GM19438 (cell line): ENCODE results near the gene CES3.

Experiments
- ATAC-seq: cut with Tn5 transposase; IDR thresholded peaks from one replicate; pipeline ENCODE4 v1.9.1; 2021; ENCODE audit warnings: low read depth; ENCODE audit not compliant: unreplicated experiment

CES3 gene

DNA sequence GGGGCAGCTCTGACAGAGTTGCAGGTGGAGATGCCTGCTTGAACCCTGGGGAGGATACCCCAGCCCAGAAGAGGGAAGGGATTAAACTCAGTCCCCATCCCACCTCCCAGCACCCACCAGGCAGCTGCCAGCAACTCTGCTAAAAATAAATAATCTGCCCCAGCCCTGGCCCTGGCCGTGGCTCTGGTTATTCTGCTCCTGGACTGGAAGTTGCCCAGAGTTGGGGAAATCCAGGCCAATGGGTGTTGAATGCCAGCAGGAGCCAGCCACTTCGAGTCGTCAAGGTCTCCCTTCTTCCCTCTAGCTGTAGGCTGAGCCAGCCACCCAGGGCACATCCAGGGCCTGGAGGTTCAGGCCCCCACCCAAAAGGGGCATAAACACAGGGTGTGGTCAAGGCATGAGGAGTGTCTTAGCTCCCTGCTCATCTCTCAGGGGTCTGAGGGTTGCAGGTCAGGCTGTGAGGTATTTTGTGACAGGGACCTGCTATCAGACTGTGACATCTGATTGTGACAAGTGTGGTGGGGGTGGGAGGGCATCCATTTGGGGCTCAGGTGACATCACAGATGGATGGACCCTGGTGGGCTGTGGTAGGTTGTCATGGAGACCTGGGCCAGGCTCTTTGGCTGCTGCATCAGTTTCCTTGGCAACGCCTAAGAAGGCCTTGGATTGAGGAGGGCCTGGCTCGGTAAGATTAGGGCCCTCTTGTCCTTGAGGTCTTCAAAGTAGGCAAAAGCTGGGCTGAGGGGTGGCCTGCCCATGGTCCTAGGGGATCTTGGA, 34.7 kb upstream of the CES3 start:
- ATAC-seq = no peak

DNA sequence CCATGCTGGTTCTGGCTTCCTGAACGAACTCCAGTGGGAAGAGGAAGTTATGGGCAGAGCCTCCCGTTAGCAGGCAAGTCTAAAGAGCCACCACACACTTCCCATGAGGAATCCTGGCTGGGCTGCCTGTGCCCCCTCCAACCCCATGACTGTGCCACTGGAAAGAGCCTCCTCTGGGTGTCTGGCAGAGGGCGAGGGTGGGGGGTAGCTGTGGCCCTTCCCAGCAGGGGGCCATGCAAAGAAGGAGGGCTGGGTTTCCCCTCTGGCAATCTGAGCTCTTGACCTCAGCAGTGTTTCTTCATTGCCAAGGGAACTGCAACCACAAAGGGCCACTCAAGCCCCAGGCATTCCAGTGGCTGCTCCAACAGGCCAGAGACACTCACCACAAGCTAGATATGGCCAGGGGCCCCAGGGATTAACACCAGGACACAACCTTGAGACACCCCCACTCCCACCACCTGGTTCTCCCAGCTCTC, 34.1 kb upstream of the CES3 start:
- no peak for ATAC-seq

DNA sequence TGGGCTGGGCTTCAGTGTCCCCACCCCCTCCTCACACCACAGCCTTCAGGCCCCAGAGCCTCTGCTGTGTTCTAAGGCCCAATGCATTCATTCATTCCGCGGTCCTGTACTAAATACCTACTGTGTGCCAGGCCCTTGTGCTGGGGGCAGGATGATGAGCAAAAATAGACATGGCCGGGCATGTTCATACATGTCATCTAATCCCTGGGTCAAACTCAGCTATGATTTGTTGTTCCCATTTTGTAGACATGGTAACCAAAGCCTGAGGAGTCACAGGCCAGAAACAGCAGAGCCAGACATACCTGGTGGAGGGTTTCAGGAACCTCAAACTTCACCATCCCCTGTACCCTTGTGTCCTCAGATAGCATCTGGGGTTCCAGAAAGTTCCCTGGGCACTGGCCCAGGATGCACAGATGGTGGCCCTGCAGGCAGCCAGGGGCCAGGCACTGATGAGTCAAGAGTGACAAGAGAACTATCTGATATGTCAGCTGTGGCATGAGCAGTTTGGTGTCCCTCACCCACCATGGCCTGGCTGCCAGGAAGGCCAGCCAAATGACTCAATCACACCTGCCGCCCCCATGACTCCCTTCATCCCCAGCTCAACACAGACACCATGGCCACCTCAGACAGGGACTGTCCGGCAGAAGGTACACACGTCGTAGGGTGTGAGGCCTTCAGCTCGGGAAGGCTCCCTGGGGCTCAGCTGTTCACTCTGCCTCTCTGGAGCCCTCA, 33.0 kb upstream of the CES3 start:
- ATAC-seq = no peak

DNA sequence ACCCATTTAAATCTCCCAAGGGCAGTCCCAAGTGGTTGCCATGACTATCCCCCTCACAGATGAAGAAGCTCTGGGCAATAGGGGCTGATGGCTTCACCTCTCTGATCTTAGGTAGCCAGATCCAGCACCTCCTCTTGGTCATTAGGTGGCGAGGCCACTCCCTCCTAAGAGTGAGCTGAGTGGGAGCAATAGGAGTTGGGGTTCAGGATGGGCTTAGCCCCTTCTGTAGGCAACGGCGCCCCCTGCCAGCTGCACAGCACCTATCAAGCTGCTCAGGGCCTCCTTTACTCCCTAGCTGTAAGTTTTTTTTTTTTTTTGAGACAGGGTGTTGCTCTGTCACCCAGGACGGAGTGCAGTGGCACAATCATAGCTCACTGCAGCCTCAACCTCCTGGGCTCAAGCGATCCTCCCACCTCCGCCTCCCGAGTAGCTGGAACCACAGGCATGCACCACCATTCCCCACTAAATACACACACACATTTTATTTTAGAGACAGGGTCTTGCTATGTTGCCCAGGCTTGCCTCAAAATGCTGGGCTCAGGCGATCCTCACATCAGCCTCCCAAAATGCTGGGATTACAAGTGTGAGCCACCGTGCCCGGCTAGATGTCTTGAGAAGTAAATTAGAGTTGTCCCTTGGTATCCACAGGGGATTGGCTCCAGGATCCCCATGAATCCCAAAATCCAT, 32.2 kb upstream of the CES3 start:
- ATAC-seq = no peak

DNA sequence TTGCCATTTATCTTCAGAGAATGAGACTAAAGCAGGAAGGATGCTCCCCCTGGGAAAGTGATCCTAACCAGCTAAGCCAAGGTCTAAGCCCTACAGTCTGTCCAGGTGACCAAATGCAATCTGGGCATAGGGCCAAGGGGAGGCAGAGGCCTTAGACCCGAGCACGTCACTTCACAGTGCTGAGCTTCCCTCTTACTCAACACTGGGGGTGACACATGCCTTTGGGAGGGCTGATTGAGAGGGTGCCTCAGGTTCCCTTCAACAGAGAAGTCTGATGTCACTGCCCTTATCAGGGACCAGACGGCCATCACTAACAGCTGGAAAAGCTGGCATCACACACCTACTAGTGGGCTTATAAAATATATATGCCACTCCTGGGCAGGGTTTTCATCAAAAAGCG, 30.9 kb upstream of the CES3 start:
- ATAC-seq = no peak

DNA sequence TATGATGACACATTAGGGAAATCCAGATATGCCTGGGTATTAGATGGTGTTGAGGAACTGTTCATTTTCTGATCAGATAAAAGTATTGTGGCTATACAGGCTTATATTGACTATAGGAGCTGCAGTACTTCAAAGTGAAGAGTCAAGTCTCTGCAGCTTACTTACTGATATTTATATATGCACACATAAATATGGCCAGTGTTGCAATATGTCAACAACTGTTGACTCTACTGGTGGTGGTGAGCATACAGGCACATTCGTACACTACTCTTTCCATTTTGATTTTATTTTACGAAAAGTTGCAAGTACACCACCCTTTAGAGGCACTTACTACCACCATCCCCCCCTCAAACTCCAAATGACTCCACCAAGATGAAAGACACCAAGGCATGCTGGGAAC, 29.4 kb upstream of the CES3 start:
- no peak for ATAC-seq

DNA sequence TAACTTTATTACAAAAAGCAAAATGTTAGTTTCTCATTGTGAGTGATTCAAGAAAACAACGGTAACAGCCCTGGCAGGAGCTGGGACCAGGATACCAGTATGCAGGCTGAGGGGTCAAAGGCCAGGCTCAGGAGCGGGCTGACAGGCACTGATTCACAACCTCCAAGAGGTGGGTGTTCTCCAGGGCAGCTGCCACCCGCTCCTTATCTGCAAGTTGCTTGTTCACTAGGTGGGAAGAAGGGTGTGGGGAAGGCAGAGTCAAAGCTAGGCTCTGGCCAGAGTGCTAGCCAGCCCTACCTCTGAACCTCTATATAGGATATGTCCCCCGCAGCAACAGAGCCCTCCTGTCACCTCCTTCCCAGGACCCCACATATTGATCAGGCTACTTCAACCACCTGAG, 29.0 kb upstream of the CES3 start:
- ATAC-seq = no peak

DNA sequence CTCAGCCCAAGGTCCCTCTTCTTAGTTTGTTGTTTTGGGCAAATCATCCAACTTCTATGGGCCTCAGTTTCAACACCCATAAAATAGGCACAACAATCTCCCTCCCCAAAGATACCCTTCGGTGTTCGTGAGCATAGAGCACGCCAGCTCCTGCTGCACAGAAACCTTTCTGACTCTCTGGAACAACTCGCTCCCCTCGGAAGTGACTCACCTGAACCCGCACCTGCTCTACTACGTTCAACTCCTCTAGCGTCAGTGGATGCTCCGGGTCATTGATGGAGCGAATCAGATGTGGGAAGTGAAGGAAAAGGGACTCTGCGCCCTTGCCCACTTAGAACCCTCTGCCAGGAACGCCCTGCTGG, 27.3 kb upstream of the CES3 start:
- no peak for ATAC-seq

DNA sequence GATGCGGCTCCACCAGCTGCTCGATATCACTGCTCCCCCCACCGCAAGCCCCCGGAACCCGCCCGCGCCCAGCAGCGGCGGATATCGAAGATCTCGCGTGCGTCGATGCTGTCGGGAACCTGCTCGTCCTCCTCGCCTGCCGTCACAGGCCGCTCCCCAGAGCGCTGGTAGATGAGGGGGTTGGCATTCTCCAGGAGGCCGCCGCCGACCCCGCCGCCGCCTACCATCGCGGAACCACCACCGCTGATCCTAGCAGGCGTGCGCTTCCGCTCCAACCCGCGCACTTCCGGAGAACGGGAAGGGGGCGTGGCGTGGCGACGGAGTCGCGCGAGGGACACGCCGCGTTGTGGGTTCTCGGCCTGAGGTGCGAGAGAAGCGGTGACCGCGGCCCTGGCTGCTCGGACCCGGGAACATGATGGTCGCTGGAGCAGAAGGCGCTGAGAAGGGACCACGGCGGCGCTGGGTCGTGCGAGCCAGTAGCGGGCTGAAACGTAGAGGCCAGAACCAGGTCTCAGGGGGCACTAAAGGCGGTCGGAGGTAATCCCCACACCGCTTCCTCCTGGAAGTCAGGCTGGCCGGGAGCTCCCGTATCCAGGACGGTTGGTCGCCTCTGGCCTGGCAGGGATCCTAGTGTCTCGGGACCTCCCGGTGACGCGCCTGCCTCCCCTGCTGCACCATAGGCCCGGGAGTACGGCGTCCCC, 26.8 kb upstream of the CES3 start, which contains the start of gene CIAO2B:
Gene CIAO2B (minus strand): TSS at position 265 of the 701 bp plus-strand sequence. CDS start 38 bp downstream, at position 227.
- peak; percentile 69 for ATAC-seq

DNA sequence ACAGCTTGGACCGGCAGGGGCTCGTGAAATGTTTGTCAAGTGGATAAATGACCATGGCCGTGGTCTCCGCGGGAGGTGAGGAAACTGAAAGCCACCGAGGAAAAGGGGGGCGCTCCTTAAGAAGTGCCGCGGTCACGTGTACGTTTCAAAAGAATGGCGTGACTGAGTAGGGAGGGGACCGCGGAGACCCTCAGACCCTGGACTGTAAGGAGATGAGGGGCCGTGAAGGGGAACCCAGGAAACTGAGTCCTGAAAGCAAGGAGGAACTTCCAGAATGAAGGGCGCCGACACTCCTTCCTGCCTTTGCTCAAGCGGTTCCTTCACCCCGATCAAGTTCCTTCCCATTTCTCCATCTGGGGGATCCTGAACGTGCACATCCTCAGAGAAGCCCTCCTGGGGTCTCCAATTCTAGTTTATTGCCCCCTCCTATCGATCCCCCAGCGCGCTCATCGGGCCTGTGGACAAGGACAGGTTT, 26.2 kb upstream of the CES3 start:
- peak; percentile 42 for ATAC-seq

DNA sequence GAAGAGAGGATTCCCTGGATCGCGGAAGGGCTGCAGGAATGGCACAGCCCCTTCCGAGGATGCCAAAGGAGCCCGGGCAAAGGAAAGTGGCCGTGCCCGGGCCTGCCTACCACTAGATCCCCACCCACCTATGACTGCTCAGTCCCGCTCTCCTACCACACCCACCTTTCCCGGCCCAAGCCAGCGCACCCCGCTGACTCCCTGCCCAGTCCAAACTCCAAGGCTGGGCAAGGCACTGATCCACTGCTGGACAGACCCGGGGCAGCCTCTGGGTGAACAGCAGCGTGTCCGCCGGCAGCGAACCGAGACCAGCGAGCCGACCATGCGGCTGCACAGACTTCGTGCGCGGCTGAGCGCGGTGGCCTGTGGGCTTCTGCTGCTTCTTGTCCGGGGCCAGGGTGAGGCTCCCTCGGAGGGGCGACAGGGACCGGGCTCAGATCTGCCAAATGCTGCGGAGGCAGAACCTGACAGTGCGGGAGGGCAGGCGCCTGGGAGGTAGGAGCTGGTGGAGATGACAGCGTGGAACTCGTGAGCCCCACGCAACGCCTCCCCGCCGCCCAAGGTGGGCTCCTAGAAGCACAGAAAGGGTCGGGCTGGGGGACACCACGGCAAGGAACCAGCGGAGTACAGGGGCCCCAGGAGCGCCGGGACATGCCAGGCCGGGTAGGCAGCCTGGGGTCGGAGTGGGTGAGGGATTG, 25.6 kb upstream of the CES3 start, which contains the start of gene CES2:
Gene CES2 (plus strand): TSS at position 203 of the 698 bp plus-strand sequence. CDS start 120 bp downstream, at position 323.
- no peak for ATAC-seq

DNA sequence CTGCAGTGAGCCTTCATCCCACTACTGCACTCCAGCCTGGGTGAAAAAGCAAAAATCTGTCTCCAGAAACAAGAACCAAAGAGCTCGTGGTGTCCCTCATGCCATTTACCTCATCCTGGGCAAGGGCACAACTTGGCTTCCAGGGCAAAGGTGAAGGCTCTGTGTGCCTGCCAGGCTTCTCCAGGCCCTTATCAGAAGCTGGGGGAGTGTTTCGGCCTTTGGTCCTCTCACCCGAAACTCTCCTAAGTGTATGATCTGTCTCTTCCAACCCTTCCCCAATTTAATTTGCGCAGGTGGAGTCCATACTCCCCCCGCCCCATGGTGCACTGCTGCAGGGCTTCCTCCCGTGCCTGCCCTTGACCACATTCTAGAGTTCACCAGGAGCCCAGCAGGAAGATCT, 24.6 kb upstream of the CES3 start:
- ATAC-seq = no peak

DNA sequence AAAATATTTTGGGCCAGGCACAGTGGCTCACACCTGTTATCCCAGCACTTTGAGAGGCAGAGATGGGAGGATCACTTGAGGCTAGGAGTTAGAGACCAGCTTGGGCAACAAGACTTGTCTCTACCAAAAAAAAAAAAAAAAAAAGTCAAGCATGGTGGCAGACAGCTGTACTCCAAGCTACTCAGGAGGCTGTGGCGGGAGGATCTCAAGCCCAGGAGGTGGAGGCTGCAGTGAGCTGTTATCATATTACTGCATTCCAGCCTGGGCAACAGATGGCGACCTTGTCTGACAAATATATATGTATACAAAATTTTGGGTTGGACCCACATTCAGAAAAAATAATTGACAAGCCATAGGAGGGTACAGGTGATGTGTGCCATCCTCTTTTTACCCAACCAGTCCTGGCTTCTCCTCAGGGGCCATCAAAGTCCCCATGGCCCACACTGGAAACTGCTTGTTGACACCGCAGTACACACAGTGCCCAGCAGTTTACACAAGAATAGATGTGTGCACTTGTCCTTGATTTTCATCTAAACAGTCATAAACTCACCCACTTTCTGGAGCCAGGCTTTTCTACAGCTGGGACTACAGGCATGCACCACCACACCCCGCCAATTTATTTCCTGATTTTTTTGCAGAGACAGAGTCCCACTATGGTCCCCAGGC, 24.0 kb upstream of the CES3 start:
- no peak for ATAC-seq

DNA sequence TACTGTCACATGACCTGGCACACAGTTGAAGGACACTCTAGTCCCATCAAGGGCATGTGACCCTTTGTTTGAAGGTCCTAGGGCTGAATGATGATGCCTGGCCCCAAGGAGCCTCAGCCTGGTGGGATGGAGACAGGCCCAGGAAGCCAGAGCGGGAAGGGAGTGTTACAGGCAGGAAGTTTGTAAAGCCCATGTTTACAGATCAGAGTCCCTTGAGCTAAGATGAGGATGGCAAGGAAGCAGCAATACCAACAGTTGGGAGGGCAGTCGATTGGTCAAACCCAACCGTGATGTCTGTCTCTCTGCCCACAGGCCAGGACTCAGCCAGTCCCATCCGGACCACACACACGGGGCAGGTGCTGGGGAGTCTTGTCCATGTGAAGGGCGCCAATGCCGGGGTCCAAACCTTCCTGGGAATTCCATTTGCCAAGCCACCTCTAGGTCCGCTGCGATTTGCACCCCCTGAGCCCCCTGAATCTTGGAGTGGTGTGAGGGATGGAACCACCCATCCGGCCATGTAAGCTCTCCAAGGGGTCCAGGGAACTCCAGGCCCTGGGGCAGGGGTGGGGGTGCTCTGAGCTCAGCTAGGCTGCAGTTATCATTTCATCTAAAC, 23.2 kb upstream of the CES3 start:
- ATAC-seq = no peak

DNA sequence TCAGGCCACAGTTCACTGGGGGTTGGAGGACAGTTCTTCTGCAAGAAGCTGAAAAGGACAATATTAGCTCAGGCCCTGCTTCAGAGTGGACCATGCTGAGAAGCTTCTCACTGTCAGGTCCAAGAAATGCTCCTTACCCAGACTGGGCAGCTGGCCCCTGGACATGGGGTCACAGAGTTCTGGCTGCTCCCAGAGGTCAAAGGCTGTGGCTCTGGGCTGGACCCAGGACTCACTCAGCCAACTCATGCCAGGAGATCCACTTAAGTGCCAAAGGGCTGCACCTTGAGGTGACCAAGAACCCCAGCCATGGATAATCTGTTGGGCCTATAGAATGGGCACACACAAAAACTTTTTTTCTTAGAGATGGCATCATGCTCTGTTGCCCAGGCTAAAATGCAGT, 21.7 kb upstream of the CES3 start:
- ATAC-seq = no peak

DNA sequence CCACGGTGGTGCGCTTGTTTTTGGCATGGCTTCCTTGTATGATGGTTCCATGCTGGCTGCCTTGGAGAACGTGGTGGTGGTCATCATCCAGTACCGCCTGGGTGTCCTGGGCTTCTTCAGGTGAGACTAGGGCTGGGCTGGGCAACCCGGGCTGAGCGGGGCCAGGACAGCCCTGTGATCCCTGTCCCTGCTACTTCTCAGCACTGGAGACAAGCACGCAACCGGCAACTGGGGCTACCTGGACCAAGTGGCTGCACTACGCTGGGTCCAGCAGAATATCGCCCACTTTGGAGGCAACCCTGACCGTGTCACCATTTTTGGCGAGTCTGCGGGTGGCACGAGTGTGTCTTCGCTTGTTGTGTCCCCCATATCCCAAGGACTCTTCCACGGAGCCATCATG, 20.8 kb upstream of the CES3 start:
- no peak for ATAC-seq

DNA sequence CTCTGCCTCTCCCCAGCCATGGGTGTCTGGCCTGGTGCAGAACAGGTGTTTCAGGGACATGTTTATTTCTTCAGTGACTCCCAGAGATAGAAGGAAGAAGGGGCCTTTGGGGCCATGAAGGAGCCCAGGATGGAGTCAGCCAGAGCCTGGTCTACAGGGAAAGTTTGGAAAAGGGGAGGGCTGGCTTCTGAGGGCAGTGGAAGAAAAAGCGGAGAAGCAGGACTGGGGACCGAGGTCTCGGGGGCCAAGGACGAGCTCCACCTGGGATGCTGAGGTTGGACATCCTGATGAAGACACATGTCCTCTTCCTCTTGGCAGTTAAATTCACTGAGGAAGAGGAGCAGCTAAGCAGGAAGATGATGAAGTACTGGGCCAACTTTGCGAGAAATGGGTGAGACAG, 18.1 kb upstream of the CES3 start:
- ATAC-seq = no peak

DNA sequence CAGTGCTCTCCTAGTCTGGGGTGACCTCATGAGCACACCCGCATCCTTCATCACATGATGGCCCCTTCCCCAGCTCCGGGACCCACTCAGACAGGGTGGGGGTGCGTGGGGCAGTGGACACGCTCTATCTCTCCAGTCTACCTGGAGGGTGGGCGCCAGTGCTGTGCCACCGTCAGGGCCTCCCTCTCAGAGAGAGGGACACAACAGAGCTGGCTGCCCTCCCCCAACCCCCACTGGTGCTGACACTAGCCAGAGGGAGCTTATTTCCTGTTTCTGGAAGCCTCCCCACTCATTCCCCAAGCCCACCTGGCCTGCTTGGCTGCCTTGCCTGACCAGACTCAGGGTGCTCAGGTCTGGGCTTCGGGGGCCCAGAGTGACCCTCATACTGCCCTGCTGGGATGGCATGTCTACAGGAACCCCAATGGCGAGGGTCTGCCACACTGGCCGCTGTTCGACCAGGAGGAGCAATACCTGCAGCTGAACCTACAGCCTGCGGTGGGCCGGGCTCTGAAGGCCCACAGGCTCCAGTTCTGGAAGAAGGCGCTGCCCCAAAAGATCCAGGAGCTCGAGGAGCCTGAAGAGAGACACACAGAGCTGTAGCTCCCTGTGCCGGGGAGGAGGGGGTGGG, 17.5 kb upstream of the CES3 start:
- ATAC-seq = no peak

DNA sequence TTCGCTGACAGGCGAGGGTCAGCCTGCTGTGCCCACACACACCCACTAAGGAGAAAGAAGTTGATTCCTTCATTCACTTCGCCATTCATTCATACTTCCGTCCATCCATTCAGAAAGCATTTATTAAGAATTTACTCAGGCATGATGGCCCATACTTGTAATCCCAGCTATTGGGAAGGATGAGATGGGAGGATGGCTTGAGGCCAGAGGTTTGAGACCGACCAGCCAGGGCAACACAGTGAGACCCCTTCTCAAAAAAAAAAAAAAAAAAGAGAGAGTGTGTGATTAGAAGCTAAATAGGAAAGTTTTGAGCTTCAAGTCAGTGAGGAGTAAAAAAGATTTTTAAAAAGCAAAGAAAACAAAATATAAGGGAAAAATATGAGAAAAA, 17.0 kb upstream of the CES3 start:
- ATAC-seq = no peak
